RWPE2 (cell line): ENCODE results near the gene LIMD2.

ENCODE experiments used
- ATAC-seq: fragments of 200-7000 bp; cut with Tn5 transposase; 3 replicates; pipeline ENCODE4 v1.9.1; 2021; ENCODE audit warnings: low read depth
- DNase-seq: peaks from one replicate; pipeline ENCODE4 v3.0.0-alpha.2; 2020; ENCODE audit warnings: low spot score
- H3K27ac ChIP-seq: fragments of 450-650 bp; 2 replicates; pipeline ENCODE4 v1.5.1; 2017; ENCODE audit warnings: mild to moderate bottlenecking; ENCODE audit not compliant: poor library complexity, severe bottlenecking
- H3K27me3 ChIP-seq: fragments of 250-450 bp; sonication (Bioruptor Pico); 2 replicates; pipeline ENCODE4 v1.5.1; 2021; ENCODE audit warnings: mild to moderate bottlenecking, moderate library complexity; ENCODE audit not compliant: insufficient read depth, poor library complexity, severe bottlenecking
- H3K36me3 ChIP-seq: fragments of 250-450 bp; sonication (Bioruptor Pico); 2 replicates; pipeline ENCODE4 v1.5.1; 2020; ENCODE audit warnings: low read depth, mild to moderate bottlenecking, moderate library complexity
- H3K4me1 ChIP-seq: fragments of 250-450 bp; sonication (Bioruptor Pico); 2 replicates; pipeline ENCODE4 v1.5.1; 2021; ENCODE audit warnings: mild to moderate bottlenecking, moderate library complexity; ENCODE audit not compliant: insufficient read depth, poor library complexity, severe bottlenecking
- H3K4me3 ChIP-seq: fragments of 250-450 bp; sonication (Bioruptor Pico); 2 replicates; pipeline ENCODE4 v1.5.1; 2021; ENCODE audit warnings: mild to moderate bottlenecking, moderate library complexity; ENCODE audit not compliant: severe bottlenecking
- H3K9me3 ChIP-seq: fragments of 250-450 bp; sonication (Bioruptor Pico); 2 replicates; pipeline ENCODE4 v1.5.1; 2021; ENCODE audit warnings: mild to moderate bottlenecking, moderate library complexity; ENCODE audit not compliant: severe bottlenecking
- CTCF ChIP-seq: fragments of 450-650 bp; IDR thresholded peaks from one replicate; pipeline ENCODE4 v1.5.1; 2017; ENCODE audit warnings: mild to moderate bottlenecking, moderate library complexity; ENCODE audit not compliant: poor library complexity, severe bottlenecking

The LIMD2 gene

GRCh38 chr17:63694950-63695773 is 4.8 kb downstream of the LIMD2 start:
- H3K4me1 ChIP-seq: no peaks in the 10 kb centered on the region
- no peak for DNase-seq
- H3K27ac ChIP-seq: no peak overlapping the region
- no peaks in the 10 kb centered on the region for H3K9me3 ChIP-seq
- no peaks in the 10 kb centered on the region for H3K27me3 ChIP-seq
- peaks cover 9% of the 10 kb centered on the region for H3K36me3 ChIP-seq
- no peak overlapping the region for H3K4me3 ChIP-seq
- no peak for ATAC-seq
- no peak for TF ChIP-seq CTCF

GRCh38 chr17:63694229-63694949 is 5.5 kb downstream of the LIMD2 start:
- no peak for ATAC-seq
- Histone ChIP-seq H3K36me3 (peaks cover 9% of the 10 kb centered on the region), H3K4me3 (no peak overlapping the region), H3K27ac (no peak overlapping the region), H3K27me3 (no peaks in the 10 kb centered on the region), H3K9me3 (no peaks in the 10 kb centered on the region), H3K4me1 (no peaks in the 10 kb centered on the region)
- DNase-seq: no peak
- no peak for TF ChIP-seq CTCF

GRCh38 chr17:63693411-63694113 is 6.4 kb downstream of the LIMD2 start:
- ATAC-seq (no peak), DNase-seq (no peak)
- H3K36me3 ChIP-seq: peaks cover 14% of the 10 kb centered on the region
- H3K27ac ChIP-seq: no peak overlapping the region
- H3K9me3 ChIP-seq: no peaks in the 10 kb centered on the region
- H3K4me3 ChIP-seq: no peak overlapping the region
- TF ChIP-seq CTCF: no peak
- H3K4me1 ChIP-seq: no peaks in the 10 kb centered on the region
- H3K27me3 ChIP-seq: no peaks in the 10 kb centered on the region

GRCh38 chr17:63692195-63692816 is 7.6 kb downstream of the LIMD2 start:
- Histone ChIP-seq H3K4me1 (no peaks in the 10 kb centered on the region), H3K9me3 (no peaks in the 10 kb centered on the region), H3K36me3 (peaks cover 14% of the 10 kb centered on the region), H3K27ac (no peak overlapping the region), H3K27me3 (no peaks in the 10 kb centered on the region), H3K4me3 (no peak overlapping the region)
- no peak for TF ChIP-seq CTCF
- DNase-seq (no peak), ATAC-seq (peak; percentile 6; the same call in 1 of the 3 replicates)
